Measurements from ENCODE around the gene PRSS56. TPM values are rescaled to one million over a fixed set of nuclear protein-coding genes. Genes with fewer than 3 reads are reported as not detected.
A peak's percentile ranks its signal among the peaks of the same experiment; 100 is the strongest.

PRSS56 gene
- total RNA-seq, 1 donor from 2014 or later = not detected

- Mint-ChIP-seq H3K36me3 (ENCODE audit: low read depth) (no peaks in the 10 kb centered on the region), H3K27ac (no peak overlapping the region), H3K4me3 (no peak overlapping the region), H3K27me3 (peaks cover 41% of the 10 kb centered on the region), H3K4me1 (peaks cover 15% of the 10 kb centered on the region), H3K9me3 (no peaks in the 10 kb centered on the region)
- ChIA-PET CTCF (no interaction called here), POLR2A (no interaction called here)
- intact Hi-C loops (cut with micrococcal nuclease) = no loop called here
- ATAC-seq (ENCODE audit: low read depth) = no peak
- TF ChIP-seq CTCF (IDR thresholded peaks at IDR 0.05) = no peak
- peak; percentile 7 for DNase-seq
Observed at GRCh38 chr2:232485348-232485756, 34.8 kb upstream of the PRSS56 start.

GRCh38 chr2:232485757-232486557, 34.2 kb upstream of the PRSS56 start:
- H3K4me3 Mint-ChIP-seq = no peak overlapping the region
- no peak for TF ChIP-seq CTCF (IDR thresholded peaks at IDR 0.05)
- no peaks in the 10 kb centered on the region for H3K36me3 Mint-ChIP-seq (ENCODE audit: low read depth)
- ATAC-seq (ENCODE audit: low read depth) (no peak), DNase-seq (no peak)
- peaks cover 15% of the 10 kb centered on the region for H3K4me1 Mint-ChIP-seq
- ChIA-PET CTCF (no interaction called here), POLR2A (no interaction called here)
- H3K27me3 Mint-ChIP-seq = peaks cover 42% of the 10 kb centered on the region
- intact Hi-C loops (cut with micrococcal nuclease) = no loop called here
- no peak overlapping the region for H3K27ac Mint-ChIP-seq
- no peaks in the 10 kb centered on the region for H3K9me3 Mint-ChIP-seq

- no peak overlapping the region for H3K27ac Mint-ChIP-seq
- POLR2A ChIA-PET = no interaction called here
- H3K27me3 Mint-ChIP-seq = peaks cover 46% of the 10 kb centered on the region
- H3K9me3 Mint-ChIP-seq = no peaks in the 10 kb centered on the region
- H3K4me3 Mint-ChIP-seq = peak overlapping the region; percentile 44
- no peak for TF ChIP-seq CTCF (IDR thresholded peaks at IDR 0.05)
- peaks cover 15% of the 10 kb centered on the region for H3K4me1 Mint-ChIP-seq
- H3K36me3 Mint-ChIP-seq (ENCODE audit: low read depth) = no peaks in the 10 kb centered on the region
- CTCF ChIA-PET = no interaction called here
- ATAC-seq (ENCODE audit: low read depth) = no peak
- intact Hi-C loops (cut with micrococcal nuclease) = no loop called here
- DNase-seq = no peak
Observed at GRCh38 chr2:232486558-232487384, 33.4 kb upstream of the PRSS56 start.

- Mint-ChIP-seq H3K9me3 (no peaks in the 10 kb centered on the region), H3K36me3 (ENCODE audit: low read depth) (no peaks in the 10 kb centered on the region), H3K4me3 (peak within 1 kb of the TSS; percentile 44), H3K27me3 (peaks cover 44% of the 10 kb centered on the region), H3K4me1 (peaks cover 15% of the 10 kb centered on the region), H3K27ac (no peak within 1 kb of the TSS)
- TF ChIP-seq CTCF (IDR thresholded peaks at IDR 0.05) = no peak
- POLR2A ChIA-PET = no interaction called here
- intact Hi-C loops (cut with micrococcal nuclease) = no loop called here
- ATAC-seq (ENCODE audit: low read depth) (no peak), DNase-seq (no peak)
- CTCF ChIA-PET = no interaction called here
Observed at GRCh38 chr2:232487385-232488096, 32.6 kb upstream of the PRSS56 start, which contains the start of gene ECEL1. TSS of gene ECEL1 (minus strand) at chr2:232487834. CDS start at chr2:232486653, 1,181 bp downstream.
